ENCODE results near the gene PPIE.
"Not testable (repeated sequence)": the region's sequence is repeated elsewhere in the genome, so short reads cannot be mapped to it uniquely, and the experiment has no call there.

PPIE gene

DNA sequence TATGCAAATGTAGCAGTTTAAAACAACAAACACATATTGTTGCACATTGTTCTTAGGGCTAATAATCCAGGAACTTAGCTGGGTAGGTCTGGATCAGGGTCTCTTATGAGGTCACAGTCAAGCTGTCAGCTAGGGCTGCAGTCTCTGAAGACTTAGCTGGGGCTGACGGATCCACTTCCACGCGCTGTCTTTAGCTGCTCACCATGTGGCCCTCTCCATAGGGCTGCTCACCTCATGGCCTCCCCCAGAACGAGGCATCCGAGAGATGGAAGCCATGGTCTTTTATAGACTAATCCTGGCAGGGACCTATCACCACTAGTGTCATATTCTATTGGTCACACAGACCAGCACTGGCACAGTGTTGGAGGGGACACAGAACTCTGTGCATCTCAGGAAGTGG is 41.1 kb downstream of the PPIE start:
- no peak for DNase-seq

DNA sequence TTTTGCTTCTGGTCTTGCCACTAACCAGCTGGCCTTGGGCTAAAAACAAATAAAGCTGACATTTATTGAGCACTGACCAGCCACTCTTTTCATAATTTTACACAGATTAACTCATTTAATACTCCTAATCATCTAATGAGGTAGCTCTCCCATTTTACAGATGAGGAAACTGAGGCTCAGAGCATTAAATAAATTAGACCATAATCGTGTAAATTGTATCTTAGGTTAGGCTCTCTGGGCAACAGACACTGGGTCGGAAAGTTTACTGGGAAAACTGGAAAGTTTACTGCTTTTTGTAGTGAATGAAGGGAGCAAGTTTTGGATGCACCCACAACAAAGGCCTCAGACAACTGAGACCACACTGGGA is 42.6 kb downstream of the PPIE start:
- no peak for DNase-seq

DNA sequence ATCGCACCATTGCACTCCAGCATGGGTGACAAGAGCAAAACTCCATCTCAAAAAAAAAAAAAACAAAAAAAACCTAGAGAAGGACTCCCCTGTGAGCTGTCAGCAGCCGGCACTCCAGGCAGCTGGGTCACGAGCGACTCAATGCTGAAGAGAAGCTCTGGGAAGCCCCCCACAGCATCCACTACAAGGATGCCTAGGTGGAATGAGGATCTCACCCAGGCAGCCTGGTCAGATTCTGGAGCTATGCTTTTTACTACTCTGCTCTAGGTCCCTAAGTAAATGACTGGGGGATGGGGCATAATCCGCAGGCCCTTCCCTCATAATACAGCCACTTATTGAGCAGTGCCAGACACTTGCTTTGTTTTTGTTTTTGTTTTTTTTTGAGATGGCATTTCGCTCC is 43.4 kb downstream of the PPIE start:
- DNase-seq = no peak

DNA sequence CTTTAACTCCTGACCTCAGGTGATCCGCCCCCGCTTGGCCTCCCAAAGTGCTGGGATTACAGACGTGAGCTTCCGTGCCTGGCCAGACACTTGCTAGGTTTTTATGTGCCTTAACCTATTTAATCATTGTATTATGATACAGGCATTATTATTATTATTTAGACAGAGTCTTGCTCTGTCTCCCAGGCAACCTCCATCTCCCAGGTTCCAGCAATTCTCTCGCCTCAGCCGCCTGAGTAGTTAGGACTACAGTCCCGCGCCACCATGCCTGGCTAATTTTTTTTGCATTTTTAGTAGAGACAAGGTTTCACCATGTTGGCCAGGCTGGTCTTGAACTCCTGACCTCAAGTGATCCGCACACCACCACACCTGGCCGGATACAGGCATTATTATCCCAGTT is 44.0 kb downstream of the PPIE start:
- not testable (repeated sequence) for DNase-seq

DNA sequence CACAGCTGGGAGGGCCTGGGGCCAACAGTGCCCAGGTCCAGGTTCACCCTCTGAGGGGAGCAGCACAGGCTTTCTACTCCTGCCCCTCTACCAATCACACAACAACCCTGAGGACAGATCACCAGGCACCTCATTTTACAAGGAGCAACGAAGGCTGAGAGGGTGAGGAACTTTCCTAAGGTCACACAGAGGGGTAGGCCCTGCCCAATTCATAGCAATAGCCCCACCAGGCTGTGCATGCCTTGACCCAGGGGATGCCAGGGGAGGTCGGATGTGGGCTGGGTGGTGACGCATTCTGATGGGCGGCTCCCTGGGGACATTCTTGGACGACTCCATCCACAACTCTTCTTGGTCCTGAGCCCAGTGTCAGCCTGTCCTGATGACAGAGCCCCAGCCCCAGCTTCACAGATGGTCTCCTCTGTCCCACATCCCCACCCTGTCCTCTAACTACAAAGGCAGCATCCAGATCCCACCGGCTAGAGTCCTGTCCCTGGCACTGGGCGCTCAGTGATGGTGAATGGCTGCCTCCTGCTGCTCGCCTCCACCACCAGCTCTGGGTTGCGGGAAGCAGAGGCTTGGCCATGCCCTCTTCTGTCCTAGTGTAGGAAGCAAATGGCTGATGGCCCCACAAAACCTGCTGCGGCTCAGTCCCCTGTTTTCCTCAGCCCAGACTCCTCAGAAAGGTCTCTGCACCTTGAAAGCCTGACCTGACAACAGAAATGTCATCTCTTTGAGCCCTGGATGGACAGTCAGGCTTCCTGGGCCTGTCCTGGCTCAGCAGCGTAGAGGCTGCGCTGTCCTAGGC is 47.8 kb downstream of the PPIE start:
- not testable (repeated sequence) for DNase-seq

DNA sequence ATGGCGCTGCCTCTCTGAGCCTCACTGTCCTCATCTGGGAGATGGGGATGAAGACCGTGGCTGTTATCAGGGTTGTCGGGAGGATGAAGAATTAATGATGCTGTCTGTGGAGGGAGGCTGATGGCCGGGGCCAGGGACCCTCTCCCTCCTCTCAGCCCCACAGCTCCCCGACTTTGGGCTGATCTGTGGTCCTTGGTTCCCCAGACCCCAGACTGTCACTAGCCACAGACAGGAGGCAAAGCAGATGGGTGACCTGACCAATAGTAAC is 48.4 kb downstream of the PPIE start:
- DNase-seq = not testable (repeated sequence)

DNA sequence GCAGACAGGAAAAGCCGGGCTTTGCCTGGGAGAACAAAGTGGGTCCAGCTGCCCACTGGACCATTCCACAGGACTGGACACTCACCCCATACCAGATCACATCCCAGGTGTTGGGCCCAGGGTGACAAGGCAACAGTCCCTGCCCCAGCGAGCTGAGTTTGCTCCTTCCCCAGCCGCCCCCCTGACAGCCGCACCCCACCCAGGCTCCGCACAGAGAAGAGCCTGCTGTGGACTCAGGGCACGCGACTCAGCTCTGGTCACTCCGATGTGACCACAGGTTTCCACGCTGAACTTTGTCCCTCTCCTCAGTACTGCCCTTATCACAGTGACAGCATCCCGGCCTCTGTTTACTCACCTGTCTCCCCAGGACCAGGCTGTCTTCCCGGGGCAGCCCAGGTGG is 48.8 kb downstream of the PPIE start:
- DNase-seq = no peak

DNA sequence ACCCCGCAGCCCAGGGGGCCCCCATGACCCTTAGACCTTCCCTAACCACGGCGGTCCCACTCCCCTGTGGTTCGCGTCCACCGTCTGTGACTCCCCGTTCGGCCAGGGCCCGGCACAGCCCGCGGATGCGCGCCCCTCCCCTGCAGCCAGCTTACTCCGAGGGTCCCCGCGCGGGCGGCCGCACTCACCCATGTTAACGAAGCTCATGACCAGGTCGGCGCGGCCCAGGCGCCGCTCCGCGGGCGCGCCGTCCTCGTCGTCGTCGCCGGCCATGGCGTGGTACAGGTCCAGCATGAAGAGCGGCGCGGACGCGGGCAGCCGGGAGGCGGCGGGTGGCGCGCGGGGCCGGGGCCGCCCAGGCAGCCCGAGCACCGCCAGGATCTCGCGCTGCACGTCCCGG is 49.3 kb downstream of the PPIE start:
- not testable (repeated sequence) for DNase-seq

DNA sequence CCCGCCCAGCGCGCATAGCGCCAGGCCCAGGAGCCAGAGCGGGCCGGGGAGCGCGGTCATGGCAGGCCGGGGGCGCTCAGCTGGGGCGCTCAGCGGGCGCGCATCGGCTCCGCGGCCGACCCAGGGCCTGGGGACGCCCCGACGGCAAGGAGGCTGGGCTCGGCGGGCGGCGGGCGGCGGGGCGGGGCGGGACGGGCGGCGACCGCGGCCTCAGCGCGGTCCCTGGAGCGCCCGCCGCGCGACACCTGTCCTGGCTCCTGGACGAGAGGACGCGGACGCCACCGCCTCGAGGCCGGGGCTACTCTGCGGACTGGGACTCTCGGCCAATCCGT is 49.7 kb downstream of the PPIE start:
- DNase-seq = no peak

DNA sequence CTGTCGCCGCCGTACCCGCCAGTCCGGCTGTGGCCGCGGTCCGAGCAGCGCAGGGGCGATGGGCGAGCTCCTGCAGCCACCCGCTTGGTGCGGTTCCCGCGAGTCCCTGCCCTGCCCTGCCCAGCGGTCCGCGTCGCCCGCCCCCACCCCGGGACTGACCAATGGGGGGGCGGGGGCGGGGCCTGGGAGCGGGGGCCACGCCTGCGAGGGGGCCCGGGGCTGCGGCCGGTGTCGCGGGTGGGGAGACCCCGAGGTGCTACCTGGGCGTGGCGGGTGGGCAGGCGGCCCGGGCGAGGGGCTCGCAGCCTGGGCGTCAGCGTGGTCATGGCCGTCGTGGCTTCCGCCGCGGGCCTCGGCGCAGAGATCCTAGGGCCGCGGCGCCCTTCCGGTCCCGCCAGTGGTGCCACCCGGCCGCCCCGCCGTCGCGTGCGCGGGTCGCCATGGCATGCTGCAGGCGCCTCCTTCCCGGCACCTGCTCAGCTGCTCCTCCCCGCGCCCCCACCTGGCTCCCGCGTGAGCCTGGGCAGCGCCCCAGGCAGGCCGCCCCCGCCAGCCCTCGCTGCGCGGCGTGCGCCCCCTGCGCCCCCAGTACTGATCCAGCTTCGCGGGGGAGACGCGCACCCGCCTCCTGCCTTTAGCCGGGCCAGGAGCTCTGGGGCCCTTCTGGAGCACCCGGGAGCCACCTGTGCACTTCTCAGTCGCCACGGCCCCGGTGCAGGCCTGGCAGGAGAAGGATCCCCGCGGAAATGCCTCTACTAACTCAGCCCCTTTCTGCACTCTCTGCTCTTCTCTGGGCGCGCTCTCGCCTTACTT is 50.3 kb downstream of the PPIE start, which contains the start of gene BMP8B:
BMP8B (minus strand) TSS at position 108 of the 813 bp plus-strand sequence. CDS start 380 bp downstream, outside the sequence.
- peak; percentile 43 for DNase-seq

DNA sequence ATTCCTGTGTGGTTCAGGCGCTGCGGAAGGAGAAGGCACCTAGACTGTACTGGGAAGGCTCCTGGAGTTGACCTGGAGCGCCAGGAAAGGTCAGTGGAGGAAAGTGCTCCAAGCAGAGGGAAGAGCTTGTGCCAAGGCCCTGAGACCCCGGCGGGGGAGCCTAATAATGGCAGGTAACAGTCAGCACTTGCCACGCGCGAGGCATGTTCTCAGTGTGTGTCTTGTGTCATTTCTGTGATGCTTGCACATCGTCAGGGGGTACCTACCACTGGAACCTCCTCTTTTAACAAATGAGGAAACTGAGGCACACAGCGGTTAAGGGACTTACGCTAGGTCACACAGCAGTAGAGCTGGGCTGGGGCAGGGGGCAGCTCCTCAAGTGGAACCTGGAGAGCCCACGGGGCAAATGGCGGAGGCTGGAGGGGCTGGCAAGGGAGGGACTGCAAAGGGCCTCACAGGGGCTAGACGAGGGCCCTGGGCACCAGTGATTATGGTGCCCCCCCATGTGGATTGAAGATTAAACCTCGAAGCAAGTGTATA is 51.0 kb downstream of the PPIE start:
- no peak for DNase-seq

DNA sequence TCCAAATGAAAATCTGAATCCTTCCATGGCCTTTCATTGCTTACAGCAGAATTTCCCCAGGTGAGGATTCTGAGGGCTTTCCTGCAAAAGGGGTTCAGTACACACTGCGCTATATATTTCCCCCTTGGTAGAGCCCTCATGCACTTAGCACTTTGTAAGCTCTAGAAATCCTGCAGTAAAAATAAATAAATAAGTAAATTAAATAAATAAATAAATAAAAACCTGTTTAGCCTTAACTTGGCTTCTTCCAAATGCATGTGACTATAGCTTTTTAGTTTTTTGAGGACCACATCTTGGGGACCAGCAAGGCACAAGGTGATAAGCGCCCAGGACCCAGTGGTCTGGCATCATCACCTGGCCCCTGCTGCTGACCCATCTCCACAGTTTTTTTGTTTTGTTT is 53.2 kb downstream of the PPIE start:
- DNase-seq = no peak

DNA sequence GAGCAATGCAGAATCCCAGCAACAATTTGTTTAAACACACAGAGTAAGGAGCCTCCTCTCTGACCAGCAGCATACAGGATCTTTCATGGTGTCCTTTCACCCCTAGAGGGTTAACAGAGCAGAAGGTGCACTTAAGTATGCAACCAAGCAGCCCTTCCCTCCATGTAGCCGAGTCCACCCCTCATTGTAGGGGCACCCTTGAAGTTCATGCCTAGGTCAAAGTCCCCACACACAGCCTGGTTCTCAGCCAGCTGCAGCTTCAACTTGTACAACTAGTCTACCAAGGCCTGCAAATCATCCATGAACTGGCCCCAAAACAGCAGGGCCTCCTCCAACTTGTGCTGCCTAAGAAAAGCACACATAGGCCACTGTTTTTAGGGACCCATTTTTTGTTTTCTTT is 57.0 kb downstream of the PPIE start:
- no peak for DNase-seq

DNA sequence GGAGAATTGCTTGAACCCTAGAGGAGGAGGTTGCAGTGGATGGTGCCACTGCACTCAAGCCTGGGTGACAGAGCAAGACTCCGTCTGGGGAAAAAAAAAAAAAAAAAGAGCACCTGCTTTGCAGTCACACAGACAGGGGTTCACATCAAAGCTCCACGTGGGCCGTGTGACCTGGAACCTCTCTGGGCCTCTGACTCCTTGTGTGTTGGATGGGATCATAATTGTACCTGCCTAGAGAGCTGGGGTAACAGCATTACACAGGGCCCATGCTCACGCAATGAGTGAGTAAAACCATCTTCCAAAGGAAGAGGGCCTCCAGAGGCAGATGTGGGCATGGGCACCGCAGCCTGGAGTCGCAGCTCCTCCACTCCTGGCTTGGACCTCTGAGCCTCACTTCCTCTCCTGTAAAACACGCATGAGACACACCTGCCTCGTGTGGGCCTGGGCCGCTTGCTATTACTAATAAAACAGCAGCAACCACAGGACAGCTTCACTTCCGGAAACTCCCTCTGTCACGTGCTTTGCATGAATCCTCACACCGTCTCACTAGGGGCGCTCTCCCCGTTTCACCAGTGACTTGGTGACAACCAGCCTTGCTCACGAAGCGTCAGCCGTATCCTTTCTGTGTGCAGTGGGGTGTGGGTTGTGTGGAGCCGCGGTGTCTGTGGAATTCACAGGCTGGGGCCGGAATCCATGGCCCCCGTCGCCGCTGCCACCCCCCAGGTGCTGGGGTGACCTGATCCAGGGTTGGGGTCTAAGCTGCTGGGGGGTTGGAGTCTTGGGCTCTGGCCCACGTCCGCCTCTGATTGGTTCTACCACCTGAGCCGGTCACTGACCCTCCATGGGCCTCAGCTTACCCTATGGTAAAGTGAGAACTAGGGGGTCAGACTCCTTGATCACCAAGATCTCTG is 60.4 kb downstream of the PPIE start:
- DNase-seq = peak; percentile 65

DNA sequence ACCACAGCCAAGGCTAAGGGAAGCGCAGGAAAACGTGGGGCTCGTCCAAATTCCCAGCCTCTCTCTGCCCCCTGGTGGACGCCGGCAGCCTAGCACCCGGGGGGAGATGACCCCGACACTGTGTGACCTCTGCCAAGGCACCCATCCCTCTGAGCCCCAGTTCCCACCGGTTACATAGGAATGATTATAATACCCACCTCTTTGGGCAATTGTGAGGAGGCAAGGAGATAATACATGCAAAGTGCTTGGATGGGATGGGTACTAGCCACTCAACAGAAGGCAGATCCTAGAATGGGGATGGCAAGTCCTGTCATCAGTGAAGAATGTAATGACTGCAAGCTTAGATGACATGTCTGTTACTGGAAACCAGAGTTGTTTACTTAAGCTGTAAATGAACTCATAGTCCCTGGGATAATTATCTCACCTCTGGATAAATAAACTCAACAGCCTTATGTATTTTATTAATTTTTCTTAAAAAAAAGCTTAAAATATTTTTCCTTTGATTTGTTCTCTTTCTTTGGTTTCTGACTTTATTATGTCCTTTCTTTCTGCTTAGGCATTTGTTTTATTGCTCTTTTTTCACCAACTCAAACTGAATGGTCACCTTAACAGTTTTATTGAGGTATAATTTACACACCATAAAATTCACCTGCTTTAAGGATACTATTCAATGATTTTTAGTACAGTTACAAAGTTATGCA is 61.2 kb downstream of the PPIE start:
- peak; percentile 86 for DNase-seq

DNA sequence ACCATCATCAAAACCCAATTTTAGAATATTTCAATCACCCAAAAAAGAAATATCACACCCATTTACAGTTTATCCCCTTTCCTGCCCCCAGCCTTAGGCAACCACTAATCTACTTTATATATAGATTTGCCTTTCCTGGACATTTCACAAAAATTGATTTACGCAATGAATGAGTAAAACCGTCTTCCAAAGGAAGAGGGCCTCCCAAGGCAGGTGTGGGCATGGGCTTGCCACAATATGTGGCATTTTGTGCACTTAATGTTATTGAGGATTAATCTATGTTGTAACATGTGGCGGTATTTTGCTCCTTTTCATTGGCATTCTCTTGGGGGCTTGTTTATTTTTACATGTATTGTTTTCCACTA is 61.8 kb downstream of the PPIE start:
- DNase-seq = no peak

DNA sequence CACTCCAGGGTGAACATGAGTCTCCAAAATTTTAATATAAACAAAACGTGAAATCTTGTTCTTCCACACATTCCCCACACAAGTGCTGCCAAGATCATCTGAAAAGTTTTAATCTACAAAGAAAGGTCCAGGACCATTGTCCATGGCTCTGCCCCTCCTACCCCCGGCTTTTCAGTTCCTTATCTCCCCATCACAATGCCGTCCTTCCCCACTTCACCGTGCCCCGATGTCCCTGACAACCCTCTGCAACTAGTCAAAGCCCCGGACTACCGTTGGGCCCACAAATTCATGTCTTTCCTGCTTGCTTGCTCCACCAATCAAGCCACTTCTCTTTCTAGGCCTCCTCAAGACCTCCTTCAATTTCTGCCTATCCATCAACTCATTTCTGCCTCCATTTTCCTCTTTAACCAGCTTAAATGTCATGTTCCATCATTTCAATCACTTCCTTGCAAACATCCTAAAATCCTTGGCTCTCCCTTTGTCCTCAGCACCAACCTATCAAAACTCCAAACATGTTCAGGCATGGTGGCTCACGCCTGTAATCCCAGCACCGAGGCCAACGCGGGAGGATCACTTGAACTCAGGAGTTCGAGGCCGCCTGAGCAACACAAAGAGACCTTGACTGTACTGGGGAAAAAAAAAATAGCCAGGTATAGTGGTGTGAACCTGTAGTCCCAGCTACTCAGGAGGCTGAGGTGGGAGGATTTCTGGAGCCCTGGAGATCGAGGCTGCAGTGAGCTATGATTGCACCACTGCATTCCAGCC is 64.0 kb downstream of the PPIE start:
- no peak for DNase-seq

DNA sequence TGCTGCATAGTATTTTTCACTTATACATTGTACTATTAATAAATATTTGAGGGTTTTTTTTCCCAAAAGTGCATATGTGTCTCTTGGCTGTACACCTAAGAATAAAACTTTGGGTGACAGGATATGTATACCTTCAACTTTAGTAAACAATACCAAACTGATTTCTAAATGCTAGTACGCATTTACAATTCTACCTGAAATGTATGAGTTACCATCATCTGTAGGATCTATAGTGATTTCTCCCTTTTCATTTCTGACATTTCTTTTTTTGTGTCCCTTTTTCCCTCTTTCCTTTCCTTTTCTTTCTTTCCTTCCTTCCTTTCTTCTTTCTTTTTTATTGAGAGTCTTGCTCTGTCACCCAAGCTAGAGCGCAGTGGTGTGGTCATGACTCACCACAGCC is 66.7 kb downstream of the PPIE start:
- DNase-seq = no peak

DNA sequence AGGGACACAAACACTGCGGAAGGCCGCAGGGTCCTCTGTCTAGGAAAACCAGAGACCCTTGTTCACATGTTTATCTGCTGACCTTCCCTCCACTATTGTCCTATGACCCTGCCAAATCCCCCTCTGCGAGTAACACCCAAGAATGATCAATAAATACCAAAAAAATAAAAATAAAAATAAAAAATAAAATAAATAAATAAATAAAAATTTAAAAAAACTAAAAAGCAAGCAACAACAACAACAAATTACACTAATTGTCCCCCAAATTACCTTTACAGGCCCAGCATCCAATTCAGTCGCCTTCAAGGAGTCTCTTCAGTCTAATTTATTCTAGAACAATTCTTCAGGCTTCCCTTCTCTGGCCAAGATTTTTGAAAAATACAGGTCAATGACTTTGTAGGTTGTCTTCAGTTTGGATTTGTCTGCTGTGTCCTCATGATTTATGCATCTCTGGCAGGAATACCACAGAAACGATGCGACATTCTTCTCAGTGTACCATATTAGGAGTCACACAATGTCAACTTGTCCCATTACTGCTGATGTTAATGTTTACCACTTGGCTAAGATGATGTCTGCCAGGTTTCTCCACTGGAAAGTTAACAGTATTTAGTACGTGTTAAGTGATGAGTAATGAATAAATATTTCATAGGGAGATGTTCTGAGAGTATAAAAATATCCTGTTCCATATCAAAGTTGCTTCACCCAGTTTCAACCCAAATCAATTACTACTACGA is 70.3 kb downstream of the PPIE start:
- no peak for DNase-seq

DNA sequence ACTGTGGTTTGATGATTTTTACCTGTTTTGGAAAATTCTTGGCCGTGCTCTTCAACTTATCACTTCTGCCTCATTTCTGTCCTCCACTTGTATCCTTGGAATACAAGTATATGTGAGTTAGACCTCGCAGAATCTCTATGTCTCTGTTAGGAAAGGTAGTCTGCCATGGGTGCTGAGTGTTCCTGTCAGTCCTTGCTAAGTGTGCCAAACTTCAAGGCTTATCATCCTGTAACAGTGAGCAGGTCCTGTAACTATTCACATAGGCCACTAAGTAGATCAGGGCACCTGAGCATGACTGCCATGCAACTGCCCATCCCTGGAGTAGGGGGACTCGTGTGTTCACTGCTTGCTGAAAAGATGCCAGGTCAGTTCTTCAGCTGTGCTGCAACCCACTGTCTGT is 74.2 kb downstream of the PPIE start:
- no peak for DNase-seq

Measured in EL (cell line).